Adipose tissue (tissue), 3 donors: ENCODE measurements around the gene CSRP2. TPM values are rescaled to one million over a fixed set of nuclear protein-coding genes. Genes with fewer than 3 reads are reported as not detected.

Source experiments
- H3K27ac ChIP-seq: one replicate; pipeline ENCODE4 v1.5.1; 2013; ENCODE audit warnings: low read depth, low read length
- WGBS, 3 donors: extraction: QIAGEN DNeasy Blood & Tissue Kit; methylation state at CpG; one replicate each; pipeline ENCODE4 v1.1.7; 2013; 5-methylcytosine and 5-hydroxymethylcytosine counted together
- polyA plus RNA-seq, 3 donors: library from polyadenylated mRNA; stranded (reverse); fragments of 200-250 nt; gene quantifications; one replicate each; pipeline ENCODE4 v1.2.3, GENCODE V29; 2013
- donor health status: healthy with polysubstance abuse.
- donor health status: Bipolar disorder and iron deficiency.
- donor health status: healthy.

Gene CSRP2
- polyA plus RNA-seq, 3 donors = 10.8 to 52.7 (median 38.5) TPM

DNA sequence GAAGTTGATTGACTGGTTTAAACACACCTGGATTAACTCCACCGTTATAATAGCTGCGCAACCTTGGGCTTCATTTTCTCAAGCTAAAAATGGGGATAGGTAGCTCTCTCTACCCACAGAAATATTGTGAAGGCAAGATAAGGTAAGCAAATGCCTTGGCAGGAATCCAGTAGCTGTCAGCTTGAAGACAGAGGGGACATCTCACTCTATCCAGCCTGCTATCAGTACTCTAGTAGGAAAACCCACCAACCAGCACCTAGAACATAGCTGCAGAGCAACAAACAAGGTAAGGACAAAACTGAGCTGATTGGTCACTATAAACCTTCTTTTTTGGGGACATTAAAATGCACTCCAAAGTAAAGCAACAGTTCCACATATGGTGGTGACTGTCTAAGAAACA is 7.7 kb downstream of the CSRP2 start:
- 69 to 90% (median 90%) methylated on average over 2 of the region's 2 CpGs for WGBS, 3 donors

DNA sequence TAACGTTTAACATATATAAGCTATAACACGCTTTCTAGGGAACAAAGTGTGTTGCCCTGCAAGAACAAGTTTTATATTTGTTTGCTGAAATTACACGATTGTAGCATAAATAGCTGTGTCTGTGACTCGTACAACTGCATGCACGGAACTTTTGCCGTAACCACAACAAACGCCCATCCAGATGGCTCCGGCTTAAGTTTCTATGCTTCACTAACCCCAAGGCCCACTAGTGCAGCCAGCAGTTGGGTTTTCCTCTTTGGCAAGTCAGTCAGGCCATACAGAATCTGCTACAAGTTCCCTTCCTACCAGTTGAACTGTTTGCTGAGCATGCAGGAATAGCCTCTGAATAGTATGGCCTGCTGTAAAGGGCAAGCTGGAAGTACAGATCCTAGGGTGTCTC is 12.1 kb downstream of the CSRP2 start:
- no peak overlapping the region for H3K27ac ChIP-seq
- WGBS, 3 donors = 89 to 95% (median 94%) methylated on average over 8 of the region's 8 CpGs

More for the DNA sequence above, 7.7 kb downstream of the CSRP2 start:
- H3K27ac ChIP-seq = no peak overlapping the region

DNA sequence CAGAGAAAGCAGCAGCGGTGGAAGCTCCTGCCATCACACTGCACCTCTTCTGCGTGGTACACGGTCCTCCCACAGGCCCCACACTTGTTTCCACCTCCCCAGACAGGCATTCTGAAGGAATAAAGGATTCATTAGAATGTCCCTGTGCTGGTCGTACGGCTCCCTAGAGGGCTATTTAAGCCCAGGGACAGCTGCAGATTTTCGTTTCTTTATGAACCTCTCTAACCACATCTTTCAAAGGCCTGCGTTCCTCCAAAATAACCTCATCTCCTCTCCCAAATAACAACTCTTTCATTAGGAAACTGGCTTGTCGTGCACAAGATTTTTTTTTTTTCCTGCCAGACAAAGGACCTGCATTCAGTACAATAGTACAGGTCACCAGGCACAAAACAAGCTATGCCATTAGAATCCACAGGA is 12.7 kb downstream of the CSRP2 start:
- H3K27ac ChIP-seq = no peak overlapping the region
- WGBS, 3 donors = 82 to 86% (median 85%) methylated on average over 8 of the region's 8 CpGs

DNA sequence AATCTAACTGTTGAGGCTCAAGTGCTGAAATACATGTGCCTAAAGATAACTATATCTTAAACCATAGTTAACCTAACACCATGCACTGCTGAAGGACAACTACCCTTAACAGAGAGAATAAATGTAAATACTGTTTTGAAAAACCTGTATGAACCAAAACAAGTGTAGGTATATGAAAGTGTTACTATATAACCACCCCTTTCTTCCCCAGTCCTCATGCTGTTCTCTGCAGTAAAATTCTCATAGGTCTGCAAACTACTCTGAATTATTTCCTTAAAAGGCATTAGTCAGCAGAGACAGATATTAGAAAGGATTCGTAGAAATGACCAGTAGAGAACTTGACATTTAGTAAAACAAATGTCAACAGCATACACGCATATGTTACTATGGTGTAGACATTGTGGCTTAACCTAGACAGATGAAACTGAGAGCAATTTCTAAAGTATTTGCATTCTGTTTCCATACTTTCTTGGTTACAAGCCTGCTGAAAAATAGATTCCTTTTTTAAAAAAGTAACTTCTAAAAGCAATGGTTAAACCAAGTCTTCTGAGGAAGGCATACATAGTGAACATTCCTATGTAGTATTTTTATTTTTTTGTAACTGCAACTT is 13.9 kb downstream of the CSRP2 start:
- H3K27ac ChIP-seq = no peak overlapping the region
- WGBS, 3 donors = 71 to 88% (median 84%) methylated on average over 2 of the region's 2 CpGs

DNA sequence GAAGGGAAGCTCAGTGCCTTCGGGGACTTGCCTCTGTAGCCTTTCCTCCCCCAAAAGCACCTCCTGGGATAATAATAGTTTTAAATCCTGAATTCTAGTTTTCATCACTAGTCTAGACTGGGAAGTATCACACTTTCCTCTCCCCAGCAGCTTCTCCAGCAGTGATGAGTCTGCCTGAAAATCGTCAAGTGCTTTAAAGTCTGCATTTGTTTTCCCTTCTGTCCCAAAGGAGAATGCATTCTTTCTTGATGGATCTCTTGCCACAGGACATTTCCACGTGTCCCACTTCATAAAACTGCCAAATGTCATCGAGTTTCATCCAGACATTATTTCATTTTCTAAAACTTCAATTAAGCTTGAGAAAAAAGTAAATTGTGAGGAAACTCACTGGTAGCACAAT is 15.0 kb downstream of the CSRP2 start:
- 52 to 62% (median 59%) methylated on average over 4 of the region's 4 CpGs for WGBS, 3 donors
- no peak overlapping the region for H3K27ac ChIP-seq

DNA sequence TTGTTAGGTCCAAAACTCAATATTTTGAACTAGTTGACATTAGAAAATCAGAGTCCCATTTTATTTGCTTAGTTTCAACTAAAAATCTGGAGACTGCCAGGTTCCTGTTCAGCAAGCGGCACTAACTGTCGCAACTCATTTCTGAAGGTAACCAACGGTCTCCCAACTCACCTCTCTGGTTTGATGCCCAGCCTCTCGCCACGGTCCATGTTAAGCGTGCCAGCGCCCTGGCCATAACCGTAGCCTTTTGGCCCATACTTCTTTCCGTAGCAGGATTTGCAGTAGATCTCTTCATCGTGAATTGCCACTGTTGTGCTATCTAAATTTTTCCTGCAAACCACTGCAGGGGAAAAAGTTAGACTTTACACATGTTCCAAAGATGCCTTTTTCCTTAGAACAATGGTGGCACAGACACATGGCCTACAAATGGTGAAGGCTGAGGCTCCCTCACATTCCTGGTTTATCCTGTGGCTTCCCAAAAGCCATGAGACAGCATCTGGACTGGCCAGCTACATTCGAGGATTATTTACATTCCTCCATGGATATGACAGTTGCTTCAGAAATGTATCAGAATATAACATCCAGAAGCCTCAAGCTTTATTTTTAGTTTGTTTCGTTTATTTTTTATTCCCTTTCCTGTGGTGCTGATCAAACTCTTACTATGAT is 15.7 kb downstream of the CSRP2 start:
- 90 to 94% (median 91%) methylated on average over 12 of the region's 12 CpGs for WGBS, 3 donors
- H3K27ac ChIP-seq = no peak overlapping the region

DNA sequence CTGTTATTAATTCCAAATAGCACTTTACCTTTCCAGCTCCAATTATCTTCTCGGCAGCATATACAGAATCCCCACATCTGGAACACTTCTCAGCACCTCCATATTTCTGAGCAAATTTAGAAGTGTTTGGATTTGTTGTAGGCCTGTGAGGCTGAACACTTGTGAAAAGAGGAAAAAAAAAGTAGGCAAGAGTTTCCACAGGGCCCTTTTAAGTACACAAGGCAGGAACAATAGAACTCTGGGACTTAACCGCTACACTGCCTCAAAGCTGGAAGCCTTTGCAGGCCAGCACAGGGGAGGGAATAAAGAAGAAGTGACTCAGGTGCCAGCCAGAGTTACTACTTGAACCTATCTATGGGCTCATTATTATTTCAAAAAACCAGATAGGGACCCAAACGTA is 18.6 kb downstream of the CSRP2 start:
- 63 to 84% (median 83%) methylated on average over 3 of the region's 3 CpGs for WGBS, 3 donors
- no peak overlapping the region for H3K27ac ChIP-seq

DNA sequence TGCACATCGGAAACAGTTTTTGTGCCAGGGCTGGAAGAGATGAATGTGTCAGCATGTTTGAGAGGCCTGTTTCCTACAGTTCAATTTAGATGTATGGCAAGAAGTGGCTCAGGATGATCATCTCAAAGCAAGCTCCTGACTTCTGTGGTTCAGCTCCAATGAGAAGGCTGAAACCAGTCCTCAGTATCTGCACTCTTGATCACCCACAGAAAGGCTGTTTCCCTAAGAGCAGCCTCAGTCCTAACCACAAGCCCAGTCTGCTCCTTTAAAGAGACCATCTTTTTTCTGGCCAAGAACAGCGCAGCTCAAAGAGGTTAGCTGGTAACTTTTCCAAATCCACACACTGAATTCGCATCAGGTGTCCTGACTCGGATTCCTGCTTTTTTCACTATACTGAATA is 19.2 kb downstream of the CSRP2 start:
- 54 to 75% (median 62%) methylated on average over 4 of the region's 4 CpGs for WGBS, 3 donors
- no peak overlapping the region for H3K27ac ChIP-seq

DNA sequence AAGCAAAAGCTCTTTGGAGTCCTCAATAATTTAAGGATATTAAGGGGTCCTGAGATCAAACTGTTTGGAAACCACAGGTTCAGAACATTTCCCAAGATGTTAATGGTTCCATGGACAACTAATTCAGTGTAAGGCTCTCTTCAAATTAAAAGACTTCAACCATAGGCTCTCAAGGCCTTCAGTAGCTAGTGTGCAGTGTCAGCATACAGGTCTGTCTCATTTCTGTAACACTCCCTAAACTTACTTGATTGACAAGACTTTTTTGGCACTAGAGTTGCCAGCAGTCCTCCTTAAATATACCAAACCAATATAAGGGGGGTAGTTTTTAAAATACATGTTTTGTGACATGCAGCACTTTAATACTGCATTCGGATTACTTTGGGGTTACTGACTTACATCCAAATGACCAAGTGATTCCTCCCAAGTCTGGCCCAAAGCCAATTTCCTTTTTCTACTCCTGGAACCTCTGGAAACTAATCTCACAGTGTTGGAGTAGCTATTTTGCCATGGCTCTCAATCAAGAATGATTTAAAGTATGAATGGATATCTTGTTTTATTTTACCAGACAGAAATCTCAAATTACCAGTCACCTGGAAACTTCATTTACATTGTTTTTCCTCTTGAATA is 22.7 kb downstream of the CSRP2 start:
- H3K27ac ChIP-seq = no peak overlapping the region
- WGBS, 3 donors = 78 to 91% (median 85%) methylated on average over 1 of the region's 1 CpG

DNA sequence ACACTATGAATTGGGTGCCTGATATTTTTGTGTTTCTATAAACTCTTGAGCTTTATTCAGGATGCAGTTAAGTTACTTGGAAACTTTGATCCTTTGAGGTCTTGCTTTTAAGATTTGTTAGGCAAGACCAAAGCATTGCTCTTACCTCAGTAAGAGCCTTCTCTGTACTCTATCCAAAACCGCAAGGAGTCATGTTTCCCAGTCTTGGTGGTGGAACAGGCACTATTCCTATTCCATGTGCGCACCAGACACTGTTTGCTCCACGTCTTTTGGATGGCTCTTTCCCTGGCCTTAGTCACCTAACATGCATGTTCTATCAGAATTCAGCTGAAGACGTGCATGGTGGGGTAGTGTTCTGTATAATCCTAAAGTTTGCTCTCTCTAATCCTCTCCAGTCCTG is 23.5 kb downstream of the CSRP2 start:
- 95 to 98% (median 97%) methylated on average over 4 of the region's 4 CpGs for WGBS, 3 donors
- no peak overlapping the region for H3K27ac ChIP-seq

DNA sequence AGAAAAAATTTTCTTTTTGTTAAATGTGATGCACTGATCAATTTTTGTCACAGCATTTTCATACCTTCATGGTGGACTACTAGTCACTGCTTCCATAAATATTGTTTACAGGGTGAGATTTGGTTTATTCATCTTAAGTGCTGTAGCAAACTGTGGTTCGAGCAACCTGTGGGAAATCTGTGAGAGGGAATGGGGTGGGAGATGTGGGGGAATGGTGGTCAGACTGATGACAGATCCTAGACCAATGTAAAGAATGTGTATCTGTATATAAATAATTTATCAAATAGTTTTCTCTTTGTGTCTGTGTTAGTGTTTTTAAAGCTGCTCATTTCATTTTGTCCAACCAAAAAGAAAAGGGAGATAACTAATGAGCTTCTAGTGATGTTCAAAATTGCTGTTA is 26.7 kb downstream of the CSRP2 start:
- 94 to 100% (median 99%) methylated on average over 1 of the region's 1 CpG for whole genome bisulfite sequencing, 3 donors

DNA sequence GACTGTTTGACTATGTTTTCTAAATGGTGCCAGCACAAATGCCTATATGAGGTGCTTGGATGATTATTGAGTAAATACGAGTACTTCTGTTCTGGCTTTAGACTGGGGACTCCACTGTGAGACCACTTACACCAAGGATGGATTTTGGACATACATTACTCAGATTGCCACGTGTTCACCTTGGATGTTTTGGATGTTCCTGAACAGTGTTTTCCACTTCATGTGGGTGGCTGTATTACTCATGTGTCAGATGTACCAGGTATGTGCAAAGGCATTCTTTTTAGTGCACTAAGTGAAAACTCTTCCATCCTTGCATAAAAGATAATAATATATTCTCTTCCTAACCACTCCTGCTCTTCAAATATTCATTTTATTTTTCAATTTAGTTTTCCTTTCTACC is 30.7 kb downstream of the CSRP2 start:
- H3K27ac ChIP-seq = no peak overlapping the region

More for the DNA sequence above, 26.7 kb downstream of the CSRP2 start:
- H3K27ac ChIP-seq = no peak overlapping the region

DNA sequence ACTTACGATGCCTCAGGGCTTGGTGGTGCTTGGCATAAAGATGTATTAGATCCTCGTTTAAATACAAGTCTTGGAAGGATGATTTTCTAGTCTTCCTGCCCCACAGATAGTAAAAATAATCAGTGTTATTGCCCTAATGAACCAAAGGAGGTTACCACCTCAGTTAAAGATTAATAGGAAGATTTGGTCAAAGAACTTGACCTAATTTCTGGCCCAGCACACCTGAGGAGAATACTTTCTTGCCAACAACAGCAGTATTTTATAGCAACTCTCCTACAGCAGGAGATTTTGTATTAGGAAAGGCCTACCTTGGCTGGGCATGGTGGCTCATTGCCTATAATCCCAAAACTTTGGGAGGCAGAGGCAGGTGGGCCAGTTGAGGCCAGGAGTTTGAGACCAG is 31.6 kb downstream of the CSRP2 start:
- WGBS, 3 donors = 77 to 92% (median 85%) methylated on average over 2 of the region's 2 CpGs
- H3K27ac ChIP-seq = no peak overlapping the region

More for the DNA sequence above, 30.7 kb downstream of the CSRP2 start:
- 90 to 95% (median 93%) methylated on average over 2 of the region's 2 CpGs for WGBS, 3 donors

DNA sequence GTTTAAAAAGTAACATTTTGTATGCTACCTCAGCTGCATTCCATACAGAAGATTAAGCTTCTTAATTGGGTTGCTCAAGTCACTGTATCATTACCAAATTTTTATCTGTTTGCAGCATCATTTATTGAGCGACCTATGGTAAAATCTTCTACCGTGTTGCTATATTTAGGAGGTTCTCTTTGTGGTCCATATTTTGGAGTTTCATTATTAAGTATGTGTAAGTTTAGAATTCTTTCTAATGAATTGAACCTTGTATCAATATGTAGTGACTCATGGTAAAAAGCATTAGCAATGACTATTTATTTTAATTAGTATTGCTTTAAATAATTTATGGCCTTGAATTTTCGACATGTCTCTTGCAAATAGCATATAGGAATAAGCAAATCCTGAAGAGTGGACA is 42.2 kb downstream of the CSRP2 start:
- WGBS, 3 donors = 63 to 81% (median 80%) methylated on average over 3 of the region's 3 CpGs
- H3K27ac ChIP-seq = no peak overlapping the region

DNA sequence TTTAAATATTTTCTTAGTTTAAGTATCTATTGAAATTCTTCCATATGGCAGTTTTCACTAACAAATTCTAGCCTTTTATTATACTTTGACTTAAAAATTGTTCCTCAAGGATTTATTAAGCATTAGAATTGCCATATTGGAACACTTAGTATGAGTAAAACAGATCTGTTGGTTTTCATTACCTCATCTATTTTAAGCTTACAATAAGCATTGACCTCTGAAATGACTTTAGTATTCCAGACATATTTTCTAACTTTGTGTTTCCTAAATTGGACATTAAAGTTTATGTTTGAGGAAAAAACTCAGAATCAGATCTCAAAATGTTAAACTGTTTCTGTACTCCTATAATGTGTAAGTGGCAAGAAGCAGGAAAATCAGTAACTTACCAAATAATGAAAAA is 48.4 kb downstream of the CSRP2 start:
- H3K27ac ChIP-seq = no peak overlapping the region

DNA sequence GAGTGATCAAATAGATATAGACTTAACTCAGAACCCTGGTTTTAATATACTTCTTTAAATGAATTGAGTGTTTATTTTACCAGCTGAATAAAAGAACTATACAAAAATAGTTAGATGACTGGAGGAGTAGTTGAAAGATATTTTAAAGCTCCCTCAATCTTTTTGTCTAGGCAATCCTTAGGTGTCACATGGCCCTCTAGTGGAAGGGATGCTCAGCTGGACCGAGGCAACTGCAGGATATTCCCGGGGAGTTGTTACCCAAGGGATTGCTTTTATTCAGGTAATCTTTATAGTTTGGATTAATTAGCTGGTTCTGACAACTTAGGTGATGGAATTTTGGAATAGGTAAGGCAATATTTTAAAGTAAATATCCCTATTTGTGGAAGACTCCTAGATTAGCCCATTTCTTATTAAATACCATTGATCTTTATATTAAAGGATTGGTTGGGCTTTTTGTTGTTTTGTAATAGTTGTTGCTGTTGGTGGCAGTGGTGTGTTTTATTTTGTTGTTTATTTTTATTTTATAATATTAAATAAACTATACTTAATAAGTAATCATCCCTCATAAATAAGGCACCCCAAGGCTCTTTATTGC is 57.8 kb downstream of the CSRP2 start:
- WGBS, 3 donors = 25 to 50% (median 39%) methylated on average over 2 of the region's 2 CpGs
- H3K27ac ChIP-seq = no peak overlapping the region

DNA sequence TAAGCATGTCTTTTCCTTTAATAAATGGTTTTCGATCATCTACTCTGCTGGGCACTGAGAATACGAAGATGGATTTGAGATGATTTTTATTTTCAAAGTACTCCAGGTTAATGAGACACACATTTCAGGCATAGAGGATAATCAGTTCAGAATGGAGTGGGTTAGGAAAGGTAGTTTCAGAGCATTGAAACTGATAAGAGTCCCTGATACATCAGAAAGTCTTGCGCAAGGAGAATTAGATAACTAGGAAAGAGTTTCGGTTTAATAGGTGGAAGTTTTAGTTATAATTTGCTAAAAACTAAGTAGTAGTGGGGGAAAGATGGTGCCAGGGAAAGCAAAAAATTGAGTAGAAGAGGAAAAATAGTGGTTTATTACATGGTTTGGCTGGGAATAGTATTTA is 64.8 kb downstream of the CSRP2 start:
- no peak overlapping the region for H3K27ac ChIP-seq
- WGBS, 3 donors = 85 to 89% (median 88%) methylated on average over 4 of the region's 4 CpGs

DNA sequence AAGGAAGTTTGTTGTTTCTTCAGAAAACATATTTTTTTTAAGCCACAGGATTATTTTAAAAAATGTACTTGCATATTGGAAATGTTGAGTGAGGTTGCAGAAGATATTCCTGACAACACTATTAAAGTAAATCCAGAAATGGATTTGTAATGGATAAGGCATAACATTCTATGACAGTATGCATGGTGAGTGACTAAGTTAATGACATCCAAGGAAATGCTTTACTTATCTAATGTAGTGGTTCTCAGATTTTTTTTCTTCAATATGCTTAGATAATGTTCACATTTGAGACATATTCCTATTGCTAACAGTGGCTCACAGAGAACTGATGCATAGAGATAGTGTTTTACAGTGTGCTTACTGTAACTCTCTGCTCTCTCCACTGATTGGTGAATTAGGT is 65.6 kb downstream of the CSRP2 start:
- no peak overlapping the region for H3K27ac ChIP-seq

DNA sequence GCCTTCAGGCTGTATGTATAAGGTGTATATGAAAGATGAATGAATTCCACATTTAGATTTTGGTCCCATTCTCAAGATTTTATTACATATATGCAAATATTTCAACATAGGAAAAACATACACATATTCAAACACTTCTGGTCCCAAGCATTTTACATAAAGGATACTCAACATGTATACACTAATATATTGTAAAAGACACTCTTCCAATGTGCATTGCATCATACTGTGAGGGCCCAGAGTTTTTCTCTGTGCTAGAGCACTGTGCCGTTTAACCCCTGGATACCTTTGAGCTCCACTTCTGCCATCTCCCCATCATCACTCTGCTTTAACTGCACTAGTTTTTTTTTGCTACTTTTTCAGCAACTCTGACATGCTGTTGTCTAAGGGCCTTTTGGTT is 66.8 kb downstream of the CSRP2 start:
- 85 to 88% (median 88%) methylated on average over 1 of the region's 1 CpG for WGBS, 3 donors
- H3K27ac ChIP-seq = no peak overlapping the region
